A549 (cell line): ENCODE measurements around the gene ULK2. TPM values are rescaled to one million over a fixed set of nuclear protein-coding genes. Genes with fewer than 3 reads are reported as not detected.

Experiments
- ATOH8 ChIP-seq: fragments of 250-450 bp; sonication (Bioruptor Pico); IDR thresholded peaks from 2 replicates; pipeline ENCODE4 v1.5.0; 2020; ENCODE audit warnings: low read depth, mild to moderate bottlenecking, moderate library complexity
- BHLHE40 ChIP-seq: IDR thresholded peaks from 2 replicates; pipeline ENCODE4 v1.6.1; 2012; ENCODE audit warnings: low read depth, low read length, inconsistent platforms
- CBX2 ChIP-seq: fragments of 200-600 bp; sonication (generic); IDR thresholded peaks from 2 replicates; pipeline ENCODE4 v1.6.1; 2016; ENCODE audit warnings: low read depth, mild to moderate bottlenecking, borderline replicate concordance
- CBX8 ChIP-seq: fragments of 200-600 bp; sonication (generic); IDR thresholded peaks from 2 replicates; pipeline ENCODE4 v1.6.1; 2016
- CEBPB ChIP-seq, 2 experiments: fragments of >200 bp in 1 of 2; sonication (Bioruptor Twin) in 1 of 2; formaldehyde crosslinking in 1 of 2; IDR thresholded peaks; 2 replicates each; pipeline ENCODE4 v1.6.1; 2012 to 2016
- CHD2 ChIP-seq: fragments of 150-350 bp; IDR thresholded peaks from 2 replicates; pipeline ENCODE4 v1.6.1; 2014; ENCODE audit warnings: low read length; ENCODE audit not compliant: partially characterized antibody
- EHMT2 ChIP-seq: fragments of 200-600 bp; sonication (generic); IDR thresholded peaks from 2 replicates; pipeline ENCODE4 v1.6.1; 2016; ENCODE audit warnings: antibody characterized with exemption, low read depth, mild to moderate bottlenecking, moderate library complexity
- ELK1 ChIP-seq: fragments of 150-350 bp; IDR thresholded peaks from 2 replicates; pipeline ENCODE4 v1.6.1; 2014; ENCODE audit warnings: low read depth, mild to moderate bottlenecking, low read length
- ESRRA ChIP-seq: fragments of 150-350 bp; IDR thresholded peaks from 2 replicates; pipeline ENCODE4 v1.6.1; 2014; ENCODE audit warnings: mild to moderate bottlenecking, low read length, borderline replicate concordance
- FOSB ChIP-seq: fragments of 250-450 bp; sonication (Bioruptor Pico); IDR thresholded peaks from 2 replicates; pipeline ENCODE4 v1.5.0; 2020; ENCODE audit warnings: mild to moderate bottlenecking, moderate library complexity
- FOSL2 ChIP-seq, 2 experiments: fragments of 450-650 bp in 1 of 2; fragments of >200 bp in 1 of 2; sonication (Bioruptor Twin) in 1 of 2; formaldehyde crosslinking; IDR thresholded peaks; 2 replicates each; pipeline versions ENCODE4 v1.5.0 to v1.6.1; 2016 to 2020; ENCODE audit warnings: mild to moderate bottlenecking in 1 of 2, moderate library complexity in 1 of 2
- HEYL ChIP-seq: fragments of 250-450 bp; sonication (Bioruptor Pico); IDR thresholded peaks from 2 replicates; pipeline ENCODE4 v1.8.0; 2021; ENCODE audit warnings: mild to moderate bottlenecking, moderate library complexity
- HOXB5 ChIP-seq: fragments of 250-450 bp; sonication (Bioruptor Pico); IDR thresholded peaks from 2 replicates; pipeline ENCODE4 v1.5.0; 2020; ENCODE audit warnings: mild to moderate bottlenecking, moderate library complexity
- JUN ChIP-seq, 2 experiments: fragments of >200 bp; sonication (Bioruptor Twin); formaldehyde crosslinking; IDR thresholded peaks; 2 replicates in 1 of 2; 3 replicates in 1 of 2; pipeline ENCODE4 v1.6.1; 2016 to 2017
- KDM1A ChIP-seq: fragments of 200-600 bp; sonication (generic); IDR thresholded peaks from 2 replicates; pipeline ENCODE4 v1.6.1; 2016; ENCODE audit warnings: low read depth, mild to moderate bottlenecking
- KDM5A ChIP-seq: fragments of 200-600 bp; sonication (generic); IDR thresholded peaks from 2 replicates; pipeline ENCODE4 v1.6.1; 2016; ENCODE audit warnings: antibody characterized with exemption, mild to moderate bottlenecking
- MAFK ChIP-seq: fragments of 450-650 bp; IDR thresholded peaks from 2 replicates; pipeline ENCODE4 v1.6.1; 2014; ENCODE audit not compliant: partially characterized antibody
- MAX ChIP-seq: IDR thresholded peaks from 2 replicates; pipeline ENCODE4 v1.6.1; 2012
- MAZ ChIP-seq: fragments of 150-350 bp; IDR thresholded peaks from 2 replicates; pipeline ENCODE4 v1.6.1; 2014; ENCODE audit warnings: antibody characterized with exemption, low read depth, low read length, borderline replicate concordance
- MYC ChIP-seq: IDR thresholded peaks from 2 replicates; pipeline ENCODE4 v1.6.1; 2012; ENCODE audit warnings: mild to moderate bottlenecking, inconsistent platforms, low read length, improper control_type of control experiment, borderline replicate concordance
- NFE2L2 ChIP-seq: fragments of 150-350 bp; conservative IDR thresholded peaks from 2 replicates; pipeline ENCODE4 v1.6.1; 2014; ENCODE audit warnings: low read length
- NPAS2 ChIP-seq: fragments of 250-450 bp; sonication (Bioruptor Pico); IDR thresholded peaks from 2 replicates; pipeline ENCODE4 v1.8.0; 2022; ENCODE audit warnings: mild to moderate bottlenecking, moderate library complexity, borderline replicate concordance
- NR3C1 ChIP-seq: fragments of >200 bp; sonication (Bioruptor Twin); formaldehyde crosslinking; IDR thresholded peaks from 3 replicates; pipeline ENCODE4 v1.6.1; 2017
- PHF8 ChIP-seq: fragments of 200-600 bp; sonication (generic); IDR thresholded peaks from 2 replicates; pipeline ENCODE4 v1.6.1; 2016; ENCODE audit warnings: low read depth, mild to moderate bottlenecking, antibody characterized with exemption, moderate library complexity, borderline replicate concordance
- POLR2AphosphoS2 ChIP-seq: conservative IDR thresholded peaks from 2 replicates; pipeline ENCODE4 v1.6.1; 2012; ENCODE audit warnings: low read length, improper control_type of control experiment, inconsistent platforms
- RAD21 ChIP-seq, 2 experiments: fragments of >200 bp in 1 of 2; sonication (Bioruptor Twin) in 1 of 2; formaldehyde crosslinking in 1 of 2; IDR thresholded peaks in 1 of 2; conservative IDR thresholded peaks in 1 of 2; 2 replicates in 1 of 2; 3 replicates in 1 of 2; pipeline ENCODE4 v1.6.1; 2012 to 2018; ENCODE audit warnings: inconsistent platforms in 1 of 2
- RFX5 ChIP-seq: fragments of 450-650 bp; IDR thresholded peaks from 2 replicates; pipeline ENCODE4 v1.7.1; 2014; ENCODE audit warnings: antibody characterized with exemption, mild to moderate bottlenecking, moderate library complexity
- RNF2 ChIP-seq: fragments of 200-600 bp; sonication (generic); IDR thresholded peaks from 2 replicates; pipeline ENCODE4 v1.6.1; 2016; ENCODE audit warnings: low read depth, mild to moderate bottlenecking, antibody characterized with exemption, moderate library complexity, borderline replicate concordance
- SMC3 ChIP-seq: fragments of >200 bp; sonication (Bioruptor Twin); formaldehyde crosslinking; IDR thresholded peaks from 3 replicates; pipeline ENCODE4 v1.6.1; 2018; ENCODE audit warnings: inconsistent platforms
- ZSCAN20 ChIP-seq: fragments of 250-450 bp; sonication (Bioruptor Pico); IDR thresholded peaks from 2 replicates; pipeline ENCODE4 v1.8.0; 2022; ENCODE audit warnings: mild to moderate bottlenecking, moderate library complexity
- polyA plus RNA-seq, 4 experiments: library from polyadenylated mRNA; depleted of rRNA in 3 of 4; stranded (reverse); fragments of >200 nt; fragmentation: RNase III in 1 of 4; extraction: RNeasy Plus Mini Kit Qiagen cat#74134 plus additional on column Dnase treatment in 1 of 4; gene quantifications; 2 replicates in 3 of 4; 3 replicates in 1 of 4; pipeline ENCODE4 v1.2.3, GENCODE V29; 2011 to 2017
- TF ChIP-seq, protein P1 (sequence below): fragments of >200 bp; sonication (Bioruptor Twin); formaldehyde crosslinking; IDR thresholded peaks from 2 replicates; pipeline ENCODE4 v1.6.1; 2016
- TF ChIP-seq, protein P2 (sequence below): fragments of 450-650 bp; IDR thresholded peaks from 2 replicates; pipeline ENCODE4 v1.6.1; 2014; ENCODE audit warnings: antibody characterized with exemption
- TF ChIP-seq, protein P3 (sequence below): fragments of 250-450 bp; sonication (Bioruptor Pico); IDR thresholded peaks from 2 replicates; pipeline ENCODE4 v1.5.0; 2021; ENCODE audit warnings: mild to moderate bottlenecking, moderate library complexity, borderline replicate concordance
- TF ChIP-seq, protein P4 (sequence below): fragments of >200 bp; sonication (Bioruptor Twin); formaldehyde crosslinking; IDR thresholded peaks from 3 replicates; pipeline ENCODE4 v1.5.1; 2016

The ULK2 gene
- polyA plus RNA-seq, 2 of the 4 experiments (the other 2 are of a cell fraction): 14.4 to 40.9 TPM

DNA sequence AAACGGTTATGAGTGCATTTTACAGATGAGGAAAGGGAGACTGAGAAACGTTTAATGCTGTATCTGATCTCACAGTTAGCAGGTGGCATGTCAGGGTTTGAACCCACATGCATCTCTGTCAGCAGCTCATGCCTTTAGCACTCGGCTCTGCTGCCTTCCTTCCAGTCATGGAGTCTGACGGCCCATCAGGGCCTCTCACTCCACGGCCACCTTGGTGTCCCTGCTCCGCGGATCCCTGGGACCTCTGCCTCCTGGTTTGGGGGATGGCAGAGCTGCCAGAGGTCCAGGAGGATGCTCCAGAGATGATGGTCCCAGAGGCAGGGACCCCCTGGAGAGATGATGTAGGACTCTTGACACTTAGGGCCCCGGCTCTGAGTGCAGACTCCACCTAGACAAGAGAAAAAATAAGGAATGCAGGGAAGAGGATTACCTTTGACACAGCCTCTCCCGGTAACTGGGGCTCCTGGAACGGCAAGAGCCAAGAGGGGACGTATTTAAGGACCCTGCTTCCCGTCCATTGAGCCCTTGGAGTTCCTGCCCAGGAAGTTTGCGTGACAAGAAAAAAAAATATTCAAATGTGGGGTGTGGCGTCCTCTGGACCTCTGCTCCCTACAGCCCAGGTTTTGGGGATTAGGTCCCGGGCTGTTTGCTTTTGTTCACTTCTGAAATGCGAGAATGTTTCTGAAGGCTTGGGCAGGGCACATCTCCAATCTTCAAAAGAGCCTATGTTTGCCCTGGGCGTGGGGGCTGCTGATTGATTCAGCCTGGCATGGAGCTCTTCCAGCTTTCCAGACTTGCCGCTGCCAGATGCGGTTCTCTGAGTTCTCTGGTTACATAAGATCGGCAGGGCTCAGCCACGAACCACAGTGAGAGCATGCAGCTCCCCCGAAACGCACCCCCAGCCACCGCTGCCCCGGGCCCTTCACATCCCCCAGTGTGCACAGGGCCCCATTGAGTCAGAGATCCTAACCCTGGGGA, 119.6 kb downstream of the ULK2 start, which contains the start of gene ALDH3A1 (continued):
- TF ChIP-seq NFE2L2 (no peak), SMC3 (peak; percentile 38; the same call in 1 of the 3 replicates), FOSL2 (IDR thresholded peaks at IDR 0.05) (peak; percentile 35; the same call in 1 of the 2 replicates), FOSL2 (CRISPR knock-in tag; IDR thresholded peaks at IDR 0.05) (peak; percentile 73), ESRRA (no peak), CBX2 (no peak), RAD21 (conservative IDR thresholded peaks at IDR 0.05 in 1 of 2, IDR thresholded peaks at IDR 0.05 in 1 of 2) (no peak; a peak in 1 of 5 replicates), POLR2AphosphoS2 (no peak), CEBPB (IDR thresholded peaks at IDR 0.05) (peak; percentile 18 to 80; a peak in 2 of 4 replicates), ZSCAN20 (peak; percentile 70; the same call in 1 of the 2 replicates), FOSB (CRISPR knock-in tag) (no peak), MAFK (no peak), EHMT2 (no peak), RNF2 (no peak), NR3C1 (no peak), MAZ (no peak), RFX5 (no peak), MAX (peak; percentile 88), NPAS2 (CRISPR knock-in tag) (no peak), HOXB5 (CRISPR knock-in tag) (no peak; the same call in 1 of the 2 replicates), BHLHE40 (no peak), JUN (IDR thresholded peaks at IDR 0.05) (peak; percentile 60 to 95; a peak in 4 of 5 replicates), ELK1 (no peak), HEYL (no peak), KDM5A (no peak), MYC (peak; percentile 71; the same call in 1 of the 2 replicates), ATOH8 (CRISPR knock-in tag) (peak; percentile 55; the same call in 1 of the 2 replicates), KDM1A (no peak), PHF8 (no peak), CBX8 (no peak), CHD2 (no peak)
- TF ChIP-seq, protein P1, sequence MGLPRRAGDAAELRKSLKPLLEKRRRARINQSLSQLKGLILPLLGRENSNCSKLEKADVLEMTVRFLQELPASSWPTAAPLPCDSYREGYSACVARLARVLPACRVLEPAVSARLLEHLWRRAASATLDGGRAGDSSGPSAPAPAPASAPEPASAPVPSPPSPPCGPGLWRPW: no peak
- TF ChIP-seq, protein P2, sequence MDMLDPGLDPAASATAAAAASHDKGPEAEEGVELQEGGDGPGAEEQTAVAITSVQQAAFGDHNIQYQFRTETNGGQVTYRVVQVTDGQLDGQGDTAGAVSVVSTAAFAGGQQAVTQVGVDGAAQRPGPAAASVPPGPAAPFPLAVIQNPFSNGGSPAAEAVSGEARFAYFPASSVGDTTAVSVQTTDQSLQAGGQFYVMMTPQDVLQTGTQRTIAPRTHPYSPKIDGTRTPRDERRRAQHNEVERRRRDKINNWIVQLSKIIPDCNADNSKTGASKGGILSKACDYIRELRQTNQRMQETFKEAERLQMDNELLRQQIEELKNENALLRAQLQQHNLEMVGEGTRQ: peak; percentile 2; the same call in 1 of the 2 replicates
- TF ChIP-seq, protein P3, sequence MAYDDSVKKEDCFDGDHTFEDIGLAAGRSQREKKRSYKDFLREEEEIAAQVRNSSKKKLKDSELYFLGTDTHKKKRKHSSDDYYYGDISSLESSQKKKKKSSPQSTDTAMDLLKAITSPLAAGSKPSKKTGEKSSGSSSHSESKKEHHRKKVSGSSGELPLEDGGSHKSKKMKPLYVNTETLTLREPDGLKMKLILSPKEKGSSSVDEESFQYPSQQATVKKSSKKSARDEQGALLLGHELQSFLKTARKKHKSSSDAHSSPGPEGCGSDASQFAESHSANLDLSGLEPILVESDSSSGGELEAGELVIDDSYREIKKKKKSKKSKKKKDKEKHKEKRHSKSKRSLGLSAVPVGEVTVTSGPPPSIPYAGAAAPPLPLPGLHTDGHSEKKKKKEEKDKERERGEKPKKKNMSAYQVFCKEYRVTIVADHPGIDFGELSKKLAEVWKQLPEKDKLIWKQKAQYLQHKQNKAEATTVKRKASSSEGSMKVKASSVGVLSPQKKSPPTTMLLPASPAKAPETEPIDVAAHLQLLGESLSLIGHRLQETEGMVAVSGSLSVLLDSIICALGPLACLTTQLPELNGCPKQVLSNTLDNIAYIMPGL: no peak
- TF ChIP-seq, protein P4, sequence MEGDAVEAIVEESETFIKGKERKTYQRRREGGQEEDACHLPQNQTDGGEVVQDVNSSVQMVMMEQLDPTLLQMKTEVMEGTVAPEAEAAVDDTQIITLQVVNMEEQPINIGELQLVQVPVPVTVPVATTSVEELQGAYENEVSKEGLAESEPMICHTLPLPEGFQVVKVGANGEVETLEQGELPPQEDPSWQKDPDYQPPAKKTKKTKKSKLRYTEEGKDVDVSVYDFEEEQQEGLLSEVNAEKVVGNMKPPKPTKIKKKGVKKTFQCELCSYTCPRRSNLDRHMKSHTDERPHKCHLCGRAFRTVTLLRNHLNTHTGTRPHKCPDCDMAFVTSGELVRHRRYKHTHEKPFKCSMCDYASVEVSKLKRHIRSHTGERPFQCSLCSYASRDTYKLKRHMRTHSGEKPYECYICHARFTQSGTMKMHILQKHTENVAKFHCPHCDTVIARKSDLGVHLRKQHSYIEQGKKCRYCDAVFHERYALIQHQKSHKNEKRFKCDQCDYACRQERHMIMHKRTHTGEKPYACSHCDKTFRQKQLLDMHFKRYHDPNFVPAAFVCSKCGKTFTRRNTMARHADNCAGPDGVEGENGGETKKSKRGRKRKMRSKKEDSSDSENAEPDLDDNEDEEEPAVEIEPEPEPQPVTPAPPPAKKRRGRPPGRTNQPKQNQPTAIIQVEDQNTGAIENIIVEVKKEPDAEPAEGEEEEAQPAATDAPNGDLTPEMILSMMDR: no peak
